NCI-H1092 (cell line): ENCODE data around the gene RAB11FIP2.

ENCODE experiments used
- DNase-seq: peaks from one replicate; lab custom pipeline; 2025; lab: John Stamatoyannopoulos, UW

Gene RAB11FIP2

DNA sequence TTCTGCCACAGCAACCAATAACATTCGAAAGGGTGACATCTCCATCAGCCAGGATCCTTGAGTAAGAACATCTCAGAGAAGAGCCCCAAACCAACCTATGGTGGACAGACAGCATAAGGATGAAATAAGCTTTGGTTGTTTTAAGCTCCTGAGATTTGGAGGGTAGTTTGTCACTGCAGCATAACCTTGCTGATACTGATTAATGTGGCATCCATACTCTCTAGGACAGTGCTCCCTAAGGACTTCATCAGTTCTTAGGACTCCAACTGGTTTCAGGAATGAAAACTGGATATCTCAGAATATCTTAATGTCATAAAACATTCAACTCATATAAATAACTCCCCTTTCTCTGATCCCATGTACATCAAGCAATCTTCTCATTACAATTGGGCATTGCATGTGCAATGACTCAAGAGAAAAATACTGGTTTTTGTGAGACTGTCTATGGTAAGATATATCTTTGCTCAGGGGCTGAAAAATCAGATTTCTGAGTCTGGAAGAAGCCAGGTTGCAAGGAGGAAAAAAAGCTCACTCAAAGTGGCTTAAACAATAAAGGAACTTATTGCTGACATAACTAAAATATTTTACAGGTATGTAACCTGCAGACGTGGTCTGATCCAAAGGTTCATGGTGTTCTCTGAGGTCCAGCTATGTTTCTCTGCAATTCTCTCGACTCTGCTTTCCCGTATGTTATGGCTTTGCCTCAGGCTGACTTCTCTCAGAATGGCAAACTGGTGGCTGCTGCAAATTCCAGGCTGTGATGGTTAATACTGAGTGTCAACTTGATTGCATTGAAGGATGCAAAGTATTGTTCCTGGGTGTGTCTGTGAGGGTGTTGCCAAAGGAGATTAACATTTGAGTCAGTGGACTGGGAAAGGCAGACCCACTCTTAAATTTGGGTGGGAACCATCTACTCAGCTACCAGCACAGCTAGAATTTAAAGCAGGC, 65.7 kb downstream of the RAB11FIP2 start:
- no peak for DNase-seq

DNA sequence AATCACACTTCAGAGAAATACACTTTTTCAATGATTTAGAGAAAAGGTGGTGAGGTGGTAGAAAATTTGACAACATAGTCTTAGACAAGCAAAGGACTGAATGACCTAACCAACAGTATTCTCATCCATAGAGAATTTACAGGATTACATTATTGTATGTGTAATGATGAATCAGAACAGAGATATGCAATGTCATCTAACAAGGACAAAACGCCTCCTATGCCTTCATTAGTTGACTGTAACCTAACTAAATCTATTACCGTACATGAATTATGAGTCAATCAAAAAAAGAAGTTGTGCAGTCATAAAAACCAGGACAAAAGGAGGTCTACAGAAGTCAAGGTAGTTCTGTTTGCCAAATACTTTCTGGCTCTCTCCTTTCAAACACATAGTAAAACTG, 66.5 kb downstream of the RAB11FIP2 start:
- no peak for DNase-seq

DNA sequence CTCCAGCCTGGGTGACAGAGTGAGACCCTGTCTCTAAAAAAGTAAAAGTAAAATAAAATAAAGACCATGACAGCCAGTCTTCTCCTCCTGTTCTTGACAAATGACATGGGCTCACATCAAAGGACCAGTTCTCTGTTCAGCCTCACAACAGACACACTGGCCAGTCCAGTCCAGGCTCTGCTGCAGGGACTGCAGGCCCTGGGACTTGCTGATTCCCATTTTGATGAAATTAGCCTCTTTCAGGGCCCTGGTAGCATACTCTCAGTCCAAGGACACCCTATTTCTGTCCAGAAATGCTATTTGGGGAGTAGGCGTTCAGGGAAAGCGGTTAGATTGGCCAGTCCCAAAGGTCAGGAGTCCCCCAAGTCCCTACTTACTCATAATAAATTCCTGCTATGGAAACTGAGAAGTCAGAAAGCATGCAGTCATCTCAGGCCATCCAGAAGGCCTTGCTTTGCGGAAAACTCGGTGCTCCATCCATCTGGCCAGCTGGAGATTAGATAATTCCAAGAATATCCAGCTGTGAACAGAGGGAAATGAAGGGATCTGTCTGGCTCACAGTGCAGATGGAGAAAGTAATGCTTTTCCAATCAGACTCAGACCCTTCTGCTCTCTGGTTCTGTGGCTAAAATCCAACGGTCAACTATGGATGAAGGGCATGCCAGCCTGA, 74.4 kb downstream of the RAB11FIP2 start:
- no peak for DNase-seq

DNA sequence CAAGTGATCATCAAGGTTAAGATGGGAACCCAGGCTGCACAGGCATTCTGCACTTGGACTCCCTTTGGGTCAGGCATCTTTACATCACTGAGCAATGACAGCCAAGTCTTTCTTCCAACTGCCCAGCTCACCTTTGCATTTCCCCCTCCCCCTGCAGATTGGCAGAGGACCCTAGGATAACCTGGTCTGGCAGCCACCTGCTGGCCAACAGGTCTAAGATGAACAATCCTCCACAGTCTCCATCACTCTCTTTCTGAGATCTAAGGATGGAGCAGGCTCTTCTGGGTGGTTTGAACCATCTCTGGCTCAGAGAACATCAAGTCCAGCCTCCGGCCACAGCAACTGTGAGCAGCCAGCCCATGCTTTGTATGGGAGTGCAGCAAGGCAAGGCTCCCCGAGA, 75.8 kb downstream of the RAB11FIP2 start:
- DNase-seq, result no peak

DNA sequence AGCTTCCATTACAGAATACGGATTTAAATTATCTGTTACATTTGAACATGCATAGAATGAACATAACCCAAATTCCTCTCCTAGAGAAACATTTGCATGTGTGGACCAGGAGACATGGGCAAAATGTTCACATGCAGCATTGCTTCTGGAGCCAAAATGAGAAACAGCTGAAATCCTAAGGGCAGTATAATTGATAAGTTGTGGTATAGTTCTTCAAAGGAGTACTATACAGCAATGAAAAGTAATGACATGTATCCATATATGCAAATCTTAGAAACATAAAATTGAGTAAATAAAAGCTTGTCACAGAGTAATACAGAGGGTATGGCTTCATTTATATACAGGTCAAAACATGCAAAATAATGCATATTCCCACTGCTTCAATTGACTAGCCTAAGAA, 77.1 kb downstream of the RAB11FIP2 start:
- DNase-seq, result no peak

DNA sequence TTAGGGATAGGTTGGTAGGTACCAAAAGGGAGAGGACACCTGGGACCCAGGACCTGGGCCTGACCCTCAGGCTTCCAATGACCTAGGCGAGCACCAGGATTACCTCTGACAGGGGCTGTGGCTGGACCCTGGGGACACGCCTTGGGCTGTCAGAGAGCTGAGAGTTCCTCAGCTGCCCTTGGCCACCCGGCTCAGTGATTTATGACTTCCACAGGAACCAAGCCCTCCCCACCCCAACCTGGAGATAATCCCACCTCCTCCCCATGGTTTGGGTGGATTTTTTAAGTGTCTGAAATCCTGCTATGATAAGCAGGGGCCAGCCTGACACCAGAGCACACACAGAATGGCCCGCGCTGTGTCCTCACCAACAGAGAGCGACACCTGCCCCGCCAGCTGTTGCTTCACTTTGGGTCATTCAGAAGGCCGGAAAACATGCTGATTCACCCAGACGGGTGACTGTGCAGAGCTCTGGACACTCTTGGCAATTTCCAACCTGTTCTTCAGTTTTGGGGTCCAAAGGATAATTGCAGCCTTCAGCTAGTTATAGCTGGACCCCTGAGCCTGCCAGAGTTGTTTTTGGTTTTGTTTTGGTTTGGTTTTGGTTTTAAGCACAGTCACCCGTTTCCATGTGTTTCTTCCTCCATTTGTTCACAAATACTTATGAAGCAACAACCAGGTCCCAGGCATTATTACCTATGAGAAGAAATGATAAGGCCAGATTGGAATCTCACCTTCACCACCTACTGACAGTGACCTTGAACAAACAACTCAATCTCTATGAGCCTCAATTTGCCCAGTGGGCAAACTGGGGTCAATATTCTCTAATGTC, 78.2 kb downstream of the RAB11FIP2 start:
- DNase-seq, result no peak

DNA sequence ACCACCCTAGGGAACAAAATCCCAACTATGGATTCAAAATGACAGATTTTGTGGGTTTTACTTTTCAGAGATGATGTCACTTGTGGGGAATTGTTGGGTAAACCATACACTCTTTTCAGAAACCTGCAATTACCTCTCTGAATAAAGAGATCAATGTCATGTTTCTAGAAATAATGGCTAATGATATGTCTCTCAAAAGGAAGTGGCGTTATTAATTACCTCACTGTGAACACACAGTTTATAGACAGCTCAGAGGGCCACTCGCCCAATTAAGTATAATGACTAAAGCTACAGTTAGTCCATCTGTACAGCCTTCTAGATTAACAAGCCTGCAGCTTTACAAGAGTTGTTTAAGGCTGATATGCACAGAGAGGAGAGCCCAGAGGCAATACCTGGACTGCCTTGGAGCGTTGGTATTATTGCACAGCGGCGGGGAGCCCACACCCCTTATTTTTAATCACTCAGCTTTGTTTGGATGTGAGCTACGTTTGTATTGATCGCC, 79.5 kb downstream of the RAB11FIP2 start:
- no peak for DNase-seq

DNA sequence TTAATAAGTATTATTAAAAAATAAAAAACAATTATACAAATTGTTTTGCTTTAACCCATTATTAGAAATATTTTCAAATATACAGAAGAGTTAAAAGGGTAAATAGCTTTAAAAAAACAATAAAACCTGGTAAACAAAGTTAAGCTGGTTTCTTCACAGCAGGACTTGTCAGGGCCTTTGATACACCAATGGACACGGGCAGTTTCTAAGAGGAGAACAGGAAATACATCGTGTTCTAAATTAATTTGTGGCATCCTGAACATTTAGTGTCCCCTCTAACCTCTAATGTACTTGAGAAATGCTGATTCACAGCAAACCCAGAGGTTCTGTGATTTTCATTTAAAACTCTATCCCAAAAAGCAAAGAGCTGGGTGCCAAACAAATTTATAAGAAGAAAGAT, 80.8 kb downstream of the RAB11FIP2 start:
- DNase-seq, result no peak

DNA sequence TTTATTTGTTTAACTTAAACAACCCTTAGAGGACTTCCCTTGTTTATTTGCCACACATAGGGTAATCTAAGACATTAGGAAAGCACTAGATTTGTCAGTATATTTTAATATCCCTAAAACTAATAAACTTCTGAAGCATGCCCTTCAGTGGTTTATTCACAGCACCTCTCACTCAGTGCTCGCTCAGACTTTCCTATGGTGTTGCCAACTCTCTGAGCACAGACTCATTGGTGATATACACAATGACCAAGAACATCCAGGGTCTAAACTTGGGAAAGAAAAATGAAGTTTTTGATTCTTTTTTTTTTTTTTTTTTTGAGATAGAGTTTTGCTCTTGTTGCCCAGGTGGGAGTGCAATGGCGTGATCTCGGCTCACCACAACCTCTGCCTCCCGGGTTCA, 82.2 kb downstream of the RAB11FIP2 start:
- no peak for DNase-seq

DNA sequence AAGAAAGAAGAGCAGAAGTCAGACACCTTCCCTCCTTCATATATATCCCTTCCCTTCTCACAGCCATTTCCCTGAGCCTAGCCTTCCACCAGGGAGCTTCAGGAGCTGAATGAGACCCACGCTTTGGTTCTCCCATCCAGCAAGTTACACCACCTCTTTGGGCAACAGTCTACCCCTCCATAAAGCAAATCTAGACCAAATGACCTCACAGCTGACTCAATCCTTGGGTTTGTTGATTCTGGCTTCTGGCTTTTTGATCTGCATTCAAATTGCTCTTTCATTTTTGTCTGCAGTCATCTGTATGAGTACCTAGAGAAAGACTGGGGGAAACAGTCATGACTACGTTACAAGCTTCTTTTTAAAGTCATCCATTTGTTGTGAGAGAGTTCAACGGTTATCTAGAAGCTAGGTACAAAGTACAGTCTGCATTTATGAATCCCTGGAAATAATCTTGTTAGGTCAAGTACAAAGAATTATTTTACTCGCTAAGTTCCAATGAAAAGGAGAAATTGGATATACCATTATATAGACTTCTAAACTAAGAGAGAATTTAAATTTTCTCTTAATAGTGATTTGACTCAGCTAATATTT, 86.3 kb downstream of the RAB11FIP2 start:
- no peak for DNase-seq

DNA sequence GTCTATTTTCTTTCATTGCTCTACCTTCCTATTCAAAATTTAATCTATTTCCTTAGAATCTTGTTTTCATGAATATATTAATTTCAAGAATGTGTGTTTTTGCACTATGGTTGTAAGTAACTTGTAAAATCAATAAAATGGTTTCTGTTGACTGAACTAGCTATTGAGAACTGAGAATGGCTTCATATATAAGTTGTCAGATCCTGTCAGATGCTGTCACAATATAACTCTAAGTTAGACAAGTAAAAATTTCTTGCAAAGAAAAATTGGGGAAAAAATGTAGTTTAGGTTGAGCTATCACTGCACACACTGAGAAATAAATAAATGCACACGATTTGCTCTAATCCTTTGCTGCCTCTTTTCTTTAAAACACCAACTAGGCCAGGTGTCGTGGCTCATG, 89.8 kb downstream of the RAB11FIP2 start:
- no peak for DNase-seq

DNA sequence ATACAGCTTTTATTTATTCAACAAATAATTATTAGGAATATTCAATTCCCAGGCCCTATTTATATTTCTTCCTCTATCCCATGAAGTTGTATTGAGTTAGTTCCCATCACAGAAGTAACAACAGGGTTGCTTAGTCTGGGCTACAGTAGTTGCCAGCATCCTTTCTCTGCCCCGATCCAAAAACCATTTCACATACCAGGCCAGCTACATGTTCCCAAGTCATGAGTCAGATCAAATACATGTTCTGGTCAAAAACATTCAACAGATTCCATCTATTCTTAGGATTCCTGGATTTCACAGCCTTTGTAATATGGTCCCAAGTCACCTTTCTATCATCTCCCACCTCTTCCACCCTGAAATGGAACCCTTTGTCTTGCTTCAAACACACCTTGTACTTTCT, 91.6 kb downstream of the RAB11FIP2 start:
- no peak for DNase-seq
